Measurements from ENCODE around the gene VSIG1.

VSIG1 gene

DNA sequence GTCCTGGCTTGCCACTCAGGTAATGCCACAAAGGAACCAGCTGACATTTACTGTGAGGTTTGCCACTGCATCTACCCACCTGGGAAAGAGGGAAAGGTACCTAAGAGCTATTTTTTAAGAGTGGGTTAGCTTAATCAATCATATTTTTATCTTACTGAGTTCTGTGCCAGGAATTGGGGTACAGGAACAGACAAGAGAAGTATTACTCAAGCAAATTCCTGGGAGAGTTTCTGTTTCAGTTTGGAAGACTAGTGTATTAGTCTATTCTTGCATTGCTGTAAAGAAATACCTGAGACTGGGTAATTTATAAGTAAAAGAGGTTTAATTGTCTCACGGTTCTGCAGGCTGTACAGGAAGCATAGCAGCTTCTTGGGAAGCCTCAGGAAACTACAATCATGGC lies 23.3 kb downstream of the VSIG1 start:
- DNase-seq, result no peak

GRCh38 chrX:108070891-108071290 lies 26.0 kb downstream of the VSIG1 start:
- no peak for DNase-seq

GRCh38 chrX:108071578-108071977 lies 26.7 kb downstream of the VSIG1 start:
- no peak for DNase-seq

- DNase-seq, result no peak
Measured at GRCh38 chrX:108072746-108073145, 27.9 kb downstream of the VSIG1 start.

GRCh38 chrX:108081110-108081509 lies 36.2 kb downstream of the VSIG1 start:
- no peak for DNase-seq

DNA sequence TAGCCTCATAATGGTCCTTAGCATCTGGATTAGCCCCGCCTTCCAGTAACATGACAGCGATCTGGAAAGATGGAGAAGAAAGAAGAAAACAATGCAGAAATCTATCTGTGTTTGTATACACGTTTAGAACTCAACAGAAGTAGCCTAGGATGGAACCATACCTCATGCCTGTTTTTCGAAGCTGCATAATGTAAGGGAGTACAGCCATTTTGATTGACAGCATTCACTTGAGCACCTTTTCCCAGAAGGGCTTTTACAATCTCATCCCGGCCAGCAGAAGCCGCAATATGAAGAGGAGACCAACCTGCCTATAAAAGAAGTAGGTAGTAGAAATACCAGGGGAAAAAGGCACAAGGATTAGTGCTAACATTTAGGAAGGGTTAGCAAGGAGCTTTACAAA lies 42.9 kb downstream of the VSIG1 start:
- DNase-seq, result no peak

DNA sequence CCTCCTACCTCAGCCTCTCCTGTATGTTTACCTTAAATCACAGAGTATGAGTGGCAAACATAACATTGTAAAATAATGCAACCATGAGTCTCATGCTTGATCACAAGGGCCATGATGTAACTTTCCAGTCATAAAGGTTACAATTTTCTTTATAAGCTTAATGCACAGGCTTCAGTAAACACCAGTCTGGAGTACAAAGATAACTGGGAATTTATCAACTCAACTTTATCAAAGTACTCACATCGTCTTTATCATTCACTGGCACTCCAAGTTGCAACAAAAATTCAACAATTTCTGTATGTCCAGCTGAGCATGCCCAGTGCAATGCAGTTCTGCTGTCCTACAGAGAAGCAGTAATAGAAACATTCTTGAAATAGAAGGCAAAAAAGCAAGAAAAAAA lies 43.6 kb downstream of the VSIG1 start:
- no peak for DNase-seq

- no peak for DNase-seq
Measured at GRCh38 chrX:108090491-108091263, 45.8 kb downstream of the VSIG1 start.

DNA sequence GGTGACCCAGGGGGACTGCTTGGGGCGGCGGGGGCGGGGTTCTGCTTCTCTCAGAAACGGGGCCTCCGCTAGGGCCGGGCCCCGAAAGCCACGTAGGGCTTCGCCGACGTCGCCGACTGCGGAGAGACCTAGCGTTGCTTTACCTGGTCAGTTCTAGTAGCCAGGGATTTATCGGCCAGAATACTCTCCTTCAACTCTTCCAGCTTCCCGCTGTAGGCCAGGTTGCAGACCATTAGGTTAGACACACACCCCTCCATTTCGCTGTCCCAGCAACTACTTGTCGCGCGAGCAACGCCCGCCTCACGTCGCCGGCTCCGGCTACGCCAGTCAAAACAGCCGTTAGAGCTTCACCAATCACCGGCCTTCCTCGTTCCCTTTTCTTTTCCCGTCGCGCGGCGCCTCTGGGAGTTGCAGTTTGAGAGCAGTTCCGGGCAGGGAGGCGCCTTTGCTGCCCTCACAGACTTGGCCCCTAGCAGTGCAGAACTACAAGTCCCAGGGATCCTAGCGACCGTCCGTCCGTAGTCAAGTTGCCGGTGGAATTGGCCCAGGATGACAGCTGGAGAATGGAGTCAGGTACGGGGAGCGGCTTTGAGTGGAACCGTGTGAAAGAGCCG lies 46.5 kb downstream of the VSIG1 start, which contains the start of the genes ATG4A and PSMD10:
TSS of gene ATG4A (plus strand) at position 515 of the 614 bp plus-strand sequence. CDS start at position 564, 49 bp downstream.
TSS of gene PSMD10 (minus strand) at position 279 of the 614 bp plus-strand sequence. CDS start at position 257, 22 bp downstream.
- DNase-seq, result peak; percentile 97

- DNase-seq, result peak in 1 of 2 experiments; percentile 55
Measured at GRCh38 chrX:108091878-108092291, 47.0 kb downstream of the VSIG1 start.

DNA sequence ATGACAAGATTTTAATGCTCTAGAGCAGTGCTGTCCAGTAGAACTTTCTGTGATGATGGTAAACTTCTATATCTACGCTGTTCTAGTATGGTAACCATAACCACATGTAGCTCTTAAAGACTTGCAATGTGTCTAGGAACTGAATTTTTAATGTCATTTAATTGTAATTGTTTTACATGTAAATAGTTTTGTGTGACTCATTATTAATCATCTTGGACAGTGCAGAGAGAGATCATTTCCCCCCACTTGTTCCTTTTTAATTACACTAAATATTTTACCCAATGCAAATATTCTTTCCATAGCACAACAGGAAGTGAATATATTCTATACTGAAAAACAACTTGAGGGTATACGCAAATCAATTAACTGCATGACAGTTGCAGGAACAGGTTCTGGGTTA lies 52.5 kb downstream of the VSIG1 start:
- no peak for DNase-seq

GRCh38 chrX:108105473-108105872 lies 60.6 kb downstream of the VSIG1 start:
- DNase-seq, result no peak

GRCh38 chrX:108114541-108114940 lies 69.7 kb downstream of the VSIG1 start:
- DNase-seq, result no peak

GRCh38 chrX:108117988-108118387 lies 73.1 kb downstream of the VSIG1 start:
- DNase-seq, result no peak

- no peak for DNase-seq
Measured at GRCh38 chrX:108121291-108121690, 76.4 kb downstream of the VSIG1 start.

- no peak for DNase-seq
Measured at GRCh38 chrX:108122748-108123147, 77.9 kb downstream of the VSIG1 start.

DNA sequence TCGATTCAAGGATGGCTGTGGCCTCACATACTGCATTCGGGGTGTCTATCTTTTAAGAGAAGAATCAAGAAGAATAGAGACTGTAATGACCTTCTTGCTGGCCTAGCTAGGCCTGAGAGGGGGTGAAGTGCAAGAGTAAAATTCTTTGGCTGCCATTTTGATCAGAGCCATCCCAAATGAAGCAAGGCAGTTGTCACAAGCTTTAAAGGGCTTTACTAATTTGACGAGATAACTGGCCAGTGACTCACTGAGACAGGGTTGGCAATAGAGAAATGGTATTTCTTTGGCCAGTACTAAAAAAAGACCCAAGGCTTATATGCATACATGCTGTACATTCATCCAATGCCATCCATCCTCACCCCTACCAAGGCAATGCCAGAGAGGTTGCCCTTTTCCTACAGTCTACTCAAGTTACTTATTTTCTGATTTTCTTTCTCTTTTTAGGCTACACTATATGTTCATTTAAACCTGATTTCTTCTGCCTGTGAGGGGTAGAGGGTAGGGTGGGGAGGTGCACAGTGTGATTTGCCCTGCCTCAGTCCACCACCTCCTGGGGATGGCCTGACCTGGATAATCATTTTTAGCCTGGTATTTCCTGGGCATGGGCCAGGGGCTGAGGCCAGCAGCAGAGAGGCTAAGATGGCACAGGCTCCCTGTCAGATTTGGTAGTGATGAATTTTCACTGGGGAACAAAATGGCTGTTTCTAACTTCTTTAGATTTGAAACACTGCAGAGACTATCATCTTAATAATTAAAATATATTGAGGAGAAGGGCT lies 78.9 kb downstream of the VSIG1 start:
- DNase-seq, result no peak

DNA sequence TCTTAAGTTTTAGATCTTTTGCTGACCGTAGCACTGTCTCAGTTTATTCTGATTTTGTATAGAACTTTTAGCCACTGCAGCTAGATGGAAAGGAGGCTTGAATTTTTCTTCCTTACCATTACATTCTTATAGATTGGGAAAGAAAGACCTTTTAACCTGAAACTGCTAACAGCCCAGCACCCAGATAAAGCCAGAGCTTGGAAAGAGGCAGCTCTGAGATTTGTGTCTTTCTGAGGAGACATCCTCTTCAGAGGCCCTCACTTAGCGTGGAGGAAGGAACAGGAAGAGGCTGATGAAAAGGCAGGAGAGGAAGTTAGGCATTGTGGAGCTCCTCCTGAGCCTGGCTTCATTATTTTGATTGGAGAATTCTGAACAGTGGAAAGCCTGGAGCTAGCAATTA lies 81.8 kb downstream of the VSIG1 start:
- no peak for DNase-seq

DNA sequence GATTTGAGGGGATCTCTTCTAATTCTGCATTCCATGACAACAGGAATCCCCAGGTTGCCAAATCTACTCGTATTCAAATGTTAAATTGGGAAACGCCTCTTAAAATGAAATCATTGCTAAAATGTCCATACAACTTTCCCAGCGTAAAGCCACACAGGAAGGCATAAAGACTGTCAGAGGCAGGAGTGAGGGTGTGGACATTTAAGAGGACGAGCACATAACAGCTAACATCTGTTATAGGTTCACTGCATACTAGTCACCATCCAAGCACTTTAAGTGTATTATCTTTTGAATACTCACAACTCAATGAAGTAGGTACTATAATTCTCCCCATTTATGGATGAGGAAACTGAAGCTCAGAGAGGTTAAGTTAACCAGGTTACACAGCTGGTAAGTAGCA lies 82.3 kb downstream of the VSIG1 start:
- DNase-seq, result no peak
